ENCODE measurements around the gene ARMC9.

Gene ARMC9

GRCh38 chr2:231204581-231204980, 6.2 kb downstream of the ARMC9 start:
- no peak for DNase-seq

- peak in 1 of 2 experiments; percentile 5 for DNase-seq
These were observed 9.3 kb downstream of the ARMC9 start for GRCh38 chr2:231207734-231208133.

- DNase-seq, result no peak
These were observed 12.4 kb downstream of the ARMC9 start for GRCh38 chr2:231210782-231211181.

- DNase-seq, result no peak
These were observed 13.1 kb downstream of the ARMC9 start for GRCh38 chr2:231211486-231211885.

GRCh38 chr2:231212329-231212845, 14.0 kb downstream of the ARMC9 start:
- DNase-seq, result no peak

- no peak for DNase-seq
These were observed 15.7 kb downstream of the ARMC9 start for GRCh38 chr2:231213931-231214642.

GRCh38 chr2:231218366-231218765, 19.9 kb downstream of the ARMC9 start:
- DNase-seq, result no peak

GRCh38 chr2:231219289-231219688, 20.9 kb downstream of the ARMC9 start:
- DNase-seq, result no peak

GRCh38 chr2:231221761-231222160, 23.3 kb downstream of the ARMC9 start:
- DNase-seq, result no peak

- DNase-seq, result no peak
These were observed 24.0 kb downstream of the ARMC9 start for GRCh38 chr2:231222318-231223000.

GRCh38 chr2:231223001-231223375, 24.6 kb downstream of the ARMC9 start:
- DNase-seq, result no peak

GRCh38 chr2:231223458-231223976, 25.1 kb downstream of the ARMC9 start:
- no peak for DNase-seq

- DNase-seq, result peak; percentile 67 to 75
These were observed 29.1 kb downstream of the ARMC9 start for GRCh38 chr2:231227310-231228162.

- DNase-seq, result no peak
These were observed 29.8 kb downstream of the ARMC9 start for GRCh38 chr2:231228223-231228622.

GRCh38 chr2:231228974-231229529, 30.6 kb downstream of the ARMC9 start:
- DNase-seq, result no peak

GRCh38 chr2:231235217-231235616, 36.8 kb downstream of the ARMC9 start:
- no peak for DNase-seq

GRCh38 chr2:231238689-231239088, 40.3 kb downstream of the ARMC9 start:
- DNase-seq, result no peak

- DNase-seq, result no peak
These were observed 41.3 kb downstream of the ARMC9 start for GRCh38 chr2:231239751-231240150.

GRCh38 chr2:231241755-231242507, 43.5 kb downstream of the ARMC9 start:
- no peak for DNase-seq

- no peak for DNase-seq
These were observed 45.4 kb downstream of the ARMC9 start for GRCh38 chr2:231243866-231244265.

- no peak for DNase-seq
These were observed 46.2 kb downstream of the ARMC9 start for GRCh38 chr2:231244382-231245248.
